HepG2 (cell line): ENCODE measurements around the gene CAPN15. TPM values are rescaled to one million over a fixed set of nuclear protein-coding genes. Genes with fewer than 3 reads are reported as not detected.

Experiments
- ADNP ChIP-seq: sonication (generic); formaldehyde crosslinking; IDR thresholded peaks from 2 replicates; pipeline ENCODE4 v1.4.0; 2020; ENCODE audit warnings: missing genetic modification reagents
- AGO1 ChIP-seq: fragments of 200-400 bp; formaldehyde crosslinking; IDR thresholded peaks from 2 replicates; pipeline ENCODE4 v1.6.1; 2017; ENCODE audit warnings: mild to moderate bottlenecking, low read depth, low read length, moderate library complexity; ENCODE audit not compliant: poor library complexity, severe bottlenecking
- BCL6 ChIP-seq: IDR thresholded peaks from 2 replicates; pipeline ENCODE4 v1.6.1; 2016; ENCODE audit warnings: missing genetic modification reagents, missing compliant biosample characterization
- BRCA1 ChIP-seq: sonication (generic); formaldehyde crosslinking; IDR thresholded peaks from 2 replicates; pipeline ENCODE4 v1.4.0; 2020; ENCODE audit warnings: missing genetic modification reagents
- BRD4 ChIP-seq: sonication (generic); formaldehyde crosslinking; IDR thresholded peaks from 2 replicates; pipeline ENCODE4 v1.4.0; 2020; ENCODE audit warnings: missing genetic modification reagents
- CHD2 ChIP-seq: IDR thresholded peaks from 2 replicates; pipeline ENCODE4 v1.6.1; 2011; ENCODE audit warnings: low read depth, low read length, improper control_type of control experiment
- DNMT3B ChIP-seq: conservative IDR thresholded peaks from 2 replicates; pipeline ENCODE4 v1.6.1; 2016; ENCODE audit warnings: missing biosample characterization, control low read depth
- EEA1 ChIP-seq: sonication (generic); formaldehyde crosslinking; IDR thresholded peaks from 2 replicates; pipeline ENCODE4 v1.5.1; 2020; ENCODE audit warnings: mild to moderate bottlenecking, missing genetic modification reagents, borderline replicate concordance
- GABPA ChIP-seq, 2 experiments: IDR thresholded peaks; 2 replicates each; pipeline ENCODE4 v1.6.1; 2011 to 2016; ENCODE audit warnings: low read depth in 2 of 2, low read length in 1 of 2, missing biosample characterization in 1 of 2, missing genetic modification characterization in 1 of 2
- HNF1B ChIP-seq: sonication (generic); formaldehyde crosslinking; IDR thresholded peaks from 2 replicates; pipeline ENCODE4 v1.5.1; 2020; ENCODE audit warnings: mild to moderate bottlenecking, moderate library complexity, missing genetic modification reagents
- HNRNPH1 ChIP-seq: fragments of 200-400 bp; formaldehyde crosslinking; optimal IDR thresholded peaks from 2 replicates; pipeline ENCODE3; 2017; ENCODE audit warnings: mild to moderate bottlenecking, low read depth, low read length
- MTF2 ChIP-seq: sonication (generic); formaldehyde crosslinking; IDR thresholded peaks from 2 replicates; pipeline ENCODE4 v1.5.0; 2020; ENCODE audit warnings: missing genetic modification reagents, borderline replicate concordance
- NFATC3 ChIP-seq: sonication (generic); formaldehyde crosslinking; IDR thresholded peaks from 2 replicates; pipeline ENCODE4 v1.5.1; 2020; ENCODE audit warnings: mild to moderate bottlenecking, missing genetic modification reagents
- REPIN1 ChIP-seq: sonication (generic); formaldehyde crosslinking; IDR thresholded peaks from 2 replicates; pipeline ENCODE4 v1.8.0; 2022; ENCODE audit warnings: missing genetic modification reagents, low read depth, mild to moderate bottlenecking, borderline replicate concordance
- TOPORS ChIP-seq: sonication (generic); formaldehyde crosslinking; IDR thresholded peaks from 2 replicates; pipeline ENCODE4 v1.8.0; 2023; ENCODE audit warnings: mild to moderate bottlenecking, missing genetic modification reagents
- TRAFD1 ChIP-seq: sonication (generic); formaldehyde crosslinking; IDR thresholded peaks from 2 replicates; pipeline ENCODE4 v1.5.1; 2020; ENCODE audit warnings: missing genetic modification reagents, mild to moderate bottlenecking, borderline replicate concordance
- ZNF260 ChIP-seq: sonication (generic); formaldehyde crosslinking; IDR thresholded peaks from 2 replicates; pipeline ENCODE4 v1.4.0; 2020; ENCODE audit warnings: missing genetic modification reagents, low read depth, mild to moderate bottlenecking, borderline replicate concordance
- ZNF280B ChIP-seq: sonication (generic); formaldehyde crosslinking; IDR thresholded peaks from 2 replicates; pipeline ENCODE4 v1.5.0; 2020; ENCODE audit warnings: missing genetic modification reagents, mild to moderate bottlenecking, borderline replicate concordance
- ZNF652 ChIP-seq: IDR thresholded peaks from 2 replicates; pipeline ENCODE4 v1.6.1; 2016; ENCODE audit warnings: low read depth, borderline replicate concordance
- ZNF720 ChIP-seq: sonication (generic); formaldehyde crosslinking; IDR thresholded peaks from 2 replicates; pipeline ENCODE4 v1.4.0; 2020; ENCODE audit warnings: missing genetic modification reagents
- ZNF776 ChIP-seq: sonication (generic); formaldehyde crosslinking; IDR thresholded peaks from 2 replicates; pipeline ENCODE4 v1.4.0; 2020; ENCODE audit warnings: mild to moderate bottlenecking, missing genetic modification reagents
- ZNF83 ChIP-seq: sonication (generic); formaldehyde crosslinking; IDR thresholded peaks from 2 replicates; pipeline ENCODE4 v1.4.0; 2020; ENCODE audit warnings: missing genetic modification reagents, mild to moderate bottlenecking, borderline replicate concordance
- ZSCAN25 ChIP-seq: sonication (generic); formaldehyde crosslinking; IDR thresholded peaks from 2 replicates; pipeline ENCODE4 v1.8.0; 2022; ENCODE audit warnings: mild to moderate bottlenecking, missing genetic modification reagents
- polyA plus RNA-seq, 8 experiments: library from polyadenylated mRNA; depleted of rRNA in 3 of 8; stranded (reverse) in 7 of 8; unstranded in 1 of 8; fragments of >200 nt; fragmentation: Illumina TruSeq in 4 of 8; extraction: Trizol in 4 of 8; gene quantifications; 2 replicates each; pipeline versions ENCODE4 v1.2.1 to v1.2.3, GENCODE V29; 2011 to 2016; ENCODE audit warnings: low read depth in 4 of 8, missing spikeins in 1 of 8, mixed read lengths in 1 of 8; ENCODE audit not compliant: insufficient read depth in 1 of 8
- total RNA-seq, 5 experiments: library from RNA; depleted of rRNA; stranded (reverse); fragments of >200 nt; fragmentation: Illumina TruSeq; extraction: Trizol; gene quantifications; 2 replicates each; pipeline ENCODE4 v1.2.3, GENCODE V29; 2016; ENCODE audit warnings: low read depth in 1 of 5
- TF ChIP-seq, protein P1 (sequence below): sonication (generic); formaldehyde crosslinking; IDR thresholded peaks from 2 replicates; pipeline ENCODE4 v1.8.0; 2022; ENCODE audit warnings: mild to moderate bottlenecking, missing genetic modification reagents; ENCODE audit not compliant: insufficient replicate concordance

CAPN15 gene
- total and polyA plus RNA-seq, 2 of the 13 experiments (the other 11 are each of a cell fraction or from before 2014, with no cell fraction given), result 14.9 to 24.5 TPM

- TF ChIP-seq BCL6 (CRISPR knock-in tag), result peak; percentile 64
- TF ChIP-seq MTF2 (CRISPR knock-in tag), result no peak
- TF ChIP-seq ZNF652 (CRISPR knock-in tag), result no peak
- TF ChIP-seq BRD4 (CRISPR knock-in tag), result no peak
- peak; percentile 28; the same call in 1 of the 2 replicates for TF ChIP-seq ZSCAN25
- TF ChIP-seq ADNP, result no peak
- TF ChIP-seq NFATC3 (CRISPR knock-in tag), result no peak
- no peak for TF ChIP-seq ZNF776 (CRISPR knock-in tag)
- TF ChIP-seq ZNF280B (CRISPR knock-in tag), result no peak
- TF ChIP-seq, protein P1, sequence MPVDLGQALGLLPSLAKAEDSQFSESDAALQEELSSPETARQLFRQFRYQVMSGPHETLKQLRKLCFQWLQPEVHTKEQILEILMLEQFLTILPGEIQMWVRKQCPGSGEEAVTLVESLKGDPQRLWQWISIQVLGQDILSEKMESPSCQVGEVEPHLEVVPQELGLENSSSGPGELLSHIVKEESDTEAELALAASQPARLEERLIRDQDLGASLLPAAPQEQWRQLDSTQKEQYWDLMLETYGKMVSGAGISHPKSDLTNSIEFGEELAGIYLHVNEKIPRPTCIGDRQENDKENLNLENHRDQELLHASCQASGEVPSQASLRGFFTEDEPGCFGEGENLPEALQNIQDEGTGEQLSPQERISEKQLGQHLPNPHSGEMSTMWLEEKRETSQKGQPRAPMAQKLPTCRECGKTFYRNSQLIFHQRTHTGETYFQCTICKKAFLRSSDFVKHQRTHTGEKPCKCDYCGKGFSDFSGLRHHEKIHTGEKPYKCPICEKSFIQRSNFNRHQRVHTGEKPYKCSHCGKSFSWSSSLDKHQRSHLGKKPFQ (CRISPR knock-in tag), result peak; percentile 67
- no peak for TF ChIP-seq GABPA (IDR thresholded peaks at IDR 0.05; ENCODE audit: low read depth, low read length)
- peak; percentile 51 for TF ChIP-seq GABPA (CRISPR knock-in tag; IDR thresholded peaks at IDR 0.05; ENCODE audit: low read depth)
- no peak for TF ChIP-seq BRCA1
- no peak for TF ChIP-seq TOPORS (CRISPR knock-in tag)
- TF ChIP-seq DNMT3B (CRISPR knock-in tag), result no peak
- TF ChIP-seq HNRNPH1, result no peak
- TF ChIP-seq ZNF83, result peak; percentile 66; the same call in 1 of the 2 replicates
- 0 out of 2 replicates have a peak, but pooled peaks have one; percentile 20 for TF ChIP-seq CHD2
- no peak for TF ChIP-seq TRAFD1 (CRISPR knock-in tag)
- TF ChIP-seq REPIN1 (CRISPR knock-in tag), result no peak
- no peak for TF ChIP-seq EEA1 (CRISPR knock-in tag)
- TF ChIP-seq ZNF720 (CRISPR knock-in tag), result no peak
- peak; percentile 42 for TF ChIP-seq AGO1
- 0 out of 2 replicates have a peak, but pooled peaks have one; percentile 2 for TF ChIP-seq HNF1B (CRISPR knock-in tag)
- no peak for TF ChIP-seq ZNF260 (CRISPR knock-in tag)
These were observed 25.2 kb upstream of the CAPN15 start (continued) for GRCh38 chr16:502179-502943.
